Natural killer cell (primary cell): ENCODE results near the gene PITPNM3. TPM values are rescaled to one million over a fixed set of nuclear protein-coding genes. Genes with fewer than 3 reads are reported as not detected.

ENCODE experiments used
- ATAC-seq, 3 donors: fragments of 150-1000 bp in 2 of 3; fragments of 200-7000 bp in 1 of 3; cut with Tn5 transposase; 1 replicate in 1 of 3; 2 replicates in 2 of 3; pipeline ENCODE4 v1.10.0; 2021; ENCODE audit warnings: mild to moderate bottlenecking in 2 of 3, moderate library complexity in 2 of 3
- DNase-seq, 2 donors: peaks; one replicate each; pipeline versions ENCODE4 v3.0.0 to v3.0.0-alpha.2; 2013 to 2021; ENCODE audit warnings: mixed read lengths in 1 of 2
- H3K27ac ChIP-seq: one replicate; pipeline ENCODE4 v1.5.1; 2013; ENCODE audit warnings: mild to moderate bottlenecking, low read length
- H3K27me3 ChIP-seq: one replicate; pipeline ENCODE4 v1.6.1; 2013; ENCODE audit warnings: low read length; ENCODE audit not compliant: control insufficient read depth, insufficient read depth
- H3K36me3 ChIP-seq: one replicate; pipeline ENCODE4 v1.6.1; 2013; ENCODE audit warnings: low read length; ENCODE audit not compliant: control insufficient read depth, insufficient read depth
- H3K4me1 ChIP-seq: one replicate; pipeline ENCODE4 v1.6.1; 2013; ENCODE audit warnings: low read length; ENCODE audit not compliant: control insufficient read depth, insufficient read depth
- H3K4me3 ChIP-seq: one replicate; pipeline ENCODE4 v1.5.1; 2013; ENCODE audit warnings: low read length
- H3K9me3 ChIP-seq: one replicate; pipeline ENCODE4 v1.6.1; 2013; ENCODE audit warnings: low read length; ENCODE audit not compliant: control insufficient read depth, insufficient read depth
- H3K27ac Mint-ChIP-seq, 2 donors: one replicate each; pipeline ENCODE4 v1.8.0; 2022; ENCODE audit warnings: mild to moderate bottlenecking in 2 of 2, mixed read lengths in 2 of 2, moderate library complexity in 1 of 2
- H3K27me3 Mint-ChIP-seq, 2 donors: one replicate each; pipeline ENCODE4 v1.8.0; 2022; ENCODE audit warnings: low read depth in 2 of 2, mixed read lengths in 2 of 2
- H3K36me3 Mint-ChIP-seq: one replicate; pipeline ENCODE4 v1.8.0; 2022; ENCODE audit warnings: mixed read lengths
- H3K4me1 Mint-ChIP-seq, 2 donors: one replicate each; pipeline ENCODE4 v1.8.0; 2022; ENCODE audit warnings: mixed read lengths in 2 of 2
- H3K4me3 Mint-ChIP-seq: one replicate; pipeline ENCODE4 v1.8.0; 2022; ENCODE audit warnings: mild to moderate bottlenecking, moderate library complexity, mixed read lengths
- H3K9me3 Mint-ChIP-seq, 2 donors: one replicate each; pipeline ENCODE4 v1.8.0; 2022; ENCODE audit warnings: mixed read lengths in 2 of 2
- CTCF ChIP-seq: fragments of 200-600 bp; IDR thresholded peaks from one replicate; pipeline ENCODE4 v1.8.0; 2022; ENCODE audit warnings: antibody characterized with exemption
- WGBS: methylation state at CpG from one replicate; pipeline ENCODE4 v1.1.7; 2013; ENCODE audit warnings: missing lambda C conversion rate; ENCODE audit not compliant: insufficient coverage; 5-methylcytosine and 5-hydroxymethylcytosine counted together
- intact Hi-C: fragments of 100-400 bp; cut with micrococcal nuclease; formaldehyde crosslinking; loops from one replicate; pipeline ENCODE4 v1.14.2; 2022
- total RNA-seq, 4 donors: library from RNA; stranded (reverse); fragments of 120-200 nt in 1 of 4; gene quantifications; one replicate each; pipeline versions ENCODE4 v1.2.3 to v1.2.4, GENCODE V29; 2013 to 2022

PITPNM3 gene
- total RNA-seq, 3 donors from 2014 or later (not counting 1 experiment from before 2014, with no cell fraction given), result 0.42 to 0.75 (median 0.50) TPM

- Mint-ChIP-seq H3K36me3 (no peaks in the 10 kb centered on the region), H3K9me3 (peaks cover 3 to 4% of the 10 kb centered on the region in 2 donors), H3K4me3 (no peak overlapping the region), H3K4me1 (peaks cover 10 to 11% of the 10 kb centered on the region in 2 donors), H3K27me3 (peaks cover 0 to 20% of the 10 kb centered on the region in 2 donors), H3K27ac (no peak overlapping the region)
- Histone ChIP-seq H3K9me3 (peaks cover 8% of the 10 kb centered on the region), H3K27ac (no peak overlapping the region), H3K4me3 (no peak overlapping the region), H3K36me3 (no peaks in the 10 kb centered on the region), H3K4me1 (peaks cover 22% of the 10 kb centered on the region), H3K27me3 (no peaks in the 10 kb centered on the region)
- intact Hi-C loops, result no loop called here
- no peak for DNase-seq
- TF ChIP-seq CTCF, result peak; percentile 11
- no peak for ATAC-seq
Observed at GRCh38 chr17:6430769-6431168, 125.6 kb downstream of the PITPNM3 start.

- intact Hi-C loops, result no loop called here
- no peaks in the 10 kb centered on the region for H3K27me3 ChIP-seq
- no peaks in the 10 kb centered on the region for H3K36me3 Mint-ChIP-seq
Observed at GRCh38 chr17:6429266-6429665, 127.1 kb downstream of the PITPNM3 start.

GRCh38 chr17:6428207-6428965, 128.0 kb downstream of the PITPNM3 start:
- H3K9me3 ChIP-seq, result peaks cover 8% of the 10 kb centered on the region
- Mint-ChIP-seq H3K4me1 (peaks cover 10 to 11% of the 10 kb centered on the region in 2 donors), H3K36me3 (no peaks in the 10 kb centered on the region), H3K4me3 (no peak overlapping the region), H3K9me3 (peaks cover 3 to 4% of the 10 kb centered on the region in 2 donors), H3K27me3 (peaks cover 6 to 25% of the 10 kb centered on the region in 2 donors), H3K27ac (no peak overlapping the region)
- 86% methylated on average over 17 of the region's 17 CpGs for WGBS
- intact Hi-C loops, result no loop called here
- H3K27ac ChIP-seq, result no peak overlapping the region
- H3K36me3 ChIP-seq, result no peaks in the 10 kb centered on the region
- ATAC-seq, result no peak
- peaks cover 22% of the 10 kb centered on the region for H3K4me1 ChIP-seq
- H3K27me3 ChIP-seq, result no peaks in the 10 kb centered on the region
- no peak overlapping the region for H3K4me3 ChIP-seq
- no peak for DNase-seq
- no peak for TF ChIP-seq CTCF

More at GRCh38 chr17:6429266-6429665, 127.1 kb downstream of the PITPNM3 start:
- no peak overlapping the region for H3K4me3 Mint-ChIP-seq
- DNase-seq (no peak), ATAC-seq (no peak)
- no peak overlapping the region for H3K4me3 ChIP-seq
- peaks cover 22% of the 10 kb centered on the region for H3K4me1 ChIP-seq
- no peak overlapping the region for H3K27ac ChIP-seq
- no peaks in the 10 kb centered on the region for H3K36me3 ChIP-seq
- H3K4me1 Mint-ChIP-seq, result peaks cover 10 to 11% of the 10 kb centered on the region in 2 donors
- peaks cover 3 to 4% of the 10 kb centered on the region in 2 donors for H3K9me3 Mint-ChIP-seq
- TF ChIP-seq CTCF, result no peak
- peaks cover 8% of the 10 kb centered on the region for H3K9me3 ChIP-seq
- 92% methylated on average over 7 of the region's 7 CpGs for WGBS
- peaks cover 0 to 19% of the 10 kb centered on the region in 2 donors for H3K27me3 Mint-ChIP-seq
- H3K27ac Mint-ChIP-seq, result no peak overlapping the region
